Suppressor macrophage (primary cell): ENCODE results near the gene HMGN1.

Source experiments
- DNase-seq, 4 experiments: peaks; one replicate each; pipeline ENCODE4 v3.0.0-alpha.2; 2020 to 2022

The HMGN1 gene

DNA sequence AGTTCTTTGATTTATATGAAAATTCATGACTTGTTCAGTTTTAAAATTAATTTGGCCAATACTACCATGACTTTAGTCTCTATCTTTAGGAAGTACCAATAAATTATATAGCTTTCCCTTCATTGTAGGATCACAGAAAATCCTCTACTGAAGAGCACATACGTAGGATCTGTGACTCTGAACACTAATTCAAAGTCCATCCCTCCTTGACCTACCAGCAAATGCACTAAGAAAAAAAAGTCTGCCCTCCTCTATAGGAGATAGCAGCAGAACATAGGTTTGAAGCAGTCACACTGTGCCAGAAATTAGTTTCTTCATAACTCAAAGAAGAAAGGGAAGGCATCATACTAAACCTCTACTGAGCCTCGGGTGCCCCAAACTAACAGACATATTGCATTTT lies 52.0 kb downstream of the HMGN1 start:
- no peak for DNase-seq
